BLaER1 treated with 17β-estradiol and CSF1 and Interleukin-3, amounts not matched to agents 10 nM and 100 nM (cell line): Measurements from ENCODE around the gene BNC2.
A peak's percentile ranks its signal among the peaks of the same experiment; 100 is the strongest.

ENCODE experiments used
- H3K27ac ChIP-seq, 11 experiments: shearing (Covaris generic); formaldehyde crosslinking; 2 replicates each; pipeline ENCODE4 v1.8.1; 2022
- H3K27me3 ChIP-seq, 11 experiments: shearing (Covaris generic); formaldehyde crosslinking; 2 replicates each; pipeline ENCODE4 v1.8.1; 2022
- H3K36me3 ChIP-seq, 11 experiments: shearing (Covaris generic); formaldehyde crosslinking; 2 replicates each; pipeline ENCODE4 v1.8.1; 2022
- H3K4me1 ChIP-seq, 10 experiments: shearing (Covaris generic); formaldehyde crosslinking; 2 replicates each; pipeline ENCODE4 v1.8.1; 2022
- H3K4me2 ChIP-seq, 11 experiments: shearing (Covaris generic); formaldehyde crosslinking; 2 replicates each; pipeline ENCODE4 v1.8.1; 2022
- H3K4me3 ChIP-seq, 10 experiments: shearing (Covaris generic); formaldehyde crosslinking; 2 replicates each; pipeline ENCODE4 v1.8.1; 2022
- H3K9ac ChIP-seq, 11 experiments: shearing (Covaris generic); formaldehyde crosslinking; 2 replicates each; pipeline ENCODE4 v1.8.1; 2022
- H3K9me3 ChIP-seq, 11 experiments: shearing (Covaris generic); formaldehyde crosslinking; replicated peaks in 1 of 11; 2 replicates each; pipeline ENCODE4 v1.8.1; 2022
- H4K20me1 ChIP-seq, 11 experiments: shearing (Covaris generic); formaldehyde crosslinking; 2 replicates each; pipeline ENCODE4 v1.8.1; 2022
- Cebpa-rat ChIP-seq, 11 experiments: shearing (Covaris generic); IDR thresholded peaks; 2 replicates each; pipeline ENCODE4 v1.8.1; 2022

Gene BNC2

GRCh38 chr9:16794103-16794502, 76.4 kb downstream of the BNC2 start:
- no peak for TF ChIP-seq Cebpa-rat (IDR thresholded peaks at IDR 0.05)
- Histone ChIP-seq H3K9me3 (peaks cover 0 to 6% (median 0%) of the 10 kb centered on the region in 11 experiments; a peak in 2 of 22 replicates), H3K4me1 (no peaks in the 10 kb centered on the region), H3K9ac (no peak overlapping the region), H3K27ac (no peak overlapping the region), H3K4me2 (no peak overlapping the region), H3K27me3 (no peaks in the 10 kb centered on the region), H4K20me1 (peaks cover 0 to 31% (median 0%) of the 10 kb centered on the region in 11 experiments; a peak in 1 of 22 replicates), H3K4me3 (no peak overlapping the region), H3K36me3 (no peaks in the 10 kb centered on the region)

- Histone ChIP-seq H3K4me3 (no peak overlapping the region), H3K4me2 (peak overlapping the region in 6 of 11 experiments; percentile 0 to 31 (median 11); a peak in 6 of 22 replicates), H3K27ac (no peak overlapping the region), H3K9me3 (peaks cover 0 to 10% (median 0%) of the 10 kb centered on the region in 11 experiments; a peak in 5 of 22 replicates), H3K4me1 (peaks cover 0 to 17% (median 12%) of the 10 kb centered on the region in 10 experiments; a peak in 13 of 20 replicates), H3K27me3 (no peaks in the 10 kb centered on the region), H4K20me1 (peaks cover 0 to 6% (median 0%) of the 10 kb centered on the region in 11 experiments; a peak in 4 of 22 replicates), H3K9ac (no peak overlapping the region), H3K36me3 (no peaks in the 10 kb centered on the region)
- TF ChIP-seq Cebpa-rat (IDR thresholded peaks at IDR 0.05) = no peak
Observed at GRCh38 chr9:16787724-16788123, 82.7 kb downstream of the BNC2 start.

DNA sequence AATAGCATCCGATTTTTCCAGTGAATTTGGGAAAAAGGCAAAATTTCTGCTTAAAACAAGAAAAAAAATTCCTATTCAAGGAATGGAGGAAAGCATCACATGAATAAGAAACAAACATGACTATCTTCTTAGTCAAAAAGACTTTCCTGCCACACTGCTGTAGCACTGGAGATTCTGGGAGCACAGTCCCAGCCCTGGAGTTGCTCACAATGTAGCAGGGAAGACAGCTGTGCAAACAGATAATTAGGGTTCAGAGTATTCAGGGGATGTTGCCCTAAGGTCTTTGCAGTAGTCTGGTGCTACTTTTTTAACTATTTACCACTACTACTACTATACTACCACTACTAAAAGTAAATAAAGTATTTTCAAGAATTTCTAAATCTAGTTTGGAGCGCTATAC, 86.5 kb downstream of the BNC2 start:
- Histone ChIP-seq H3K9ac (no peak overlapping the region), H3K4me3 (no peak overlapping the region), H4K20me1 (peaks cover 0 to 6% (median 0%) of the 10 kb centered on the region in 11 experiments; a peak in 4 of 22 replicates), H3K27ac (no peak overlapping the region), H3K4me2 (no peak overlapping the region), H3K36me3 (no peaks in the 10 kb centered on the region), H3K9me3 (peaks cover 0 to 10% (median 3%) of the 10 kb centered on the region in 11 experiments; a peak in 5 of 22 replicates), H3K27me3 (no peaks in the 10 kb centered on the region), H3K4me1 (peaks cover 0 to 22% (median 13%) of the 10 kb centered on the region in 10 experiments; a peak in 14 of 20 replicates)
- TF ChIP-seq Cebpa-rat (IDR thresholded peaks at IDR 0.05) = no peak

GRCh38 chr9:16782490-16782889, 88.0 kb downstream of the BNC2 start:
- Histone ChIP-seq H3K4me1 (peaks cover 0 to 17% (median 9%) of the 10 kb centered on the region in 10 experiments; a peak in 11 of 20 replicates), H3K27ac (no peak overlapping the region), H3K9me3 (0 out of 22 replicates have a peak, but pooled peaks cover 0 to 3% (median 0%) of the 10 kb centered on the region in 11 experiments), H3K27me3 (no peaks in the 10 kb centered on the region), H4K20me1 (peaks cover 0 to 6% (median 0%) of the 10 kb centered on the region in 11 experiments; a peak in 3 of 22 replicates), H3K4me2 (peak overlapping the region in 1 of 11 experiments; percentile 27; a peak in 2 of 22 replicates), H3K4me3 (no peak overlapping the region), H3K36me3 (no peaks in the 10 kb centered on the region), H3K9ac (no peak overlapping the region)
- no peak for TF ChIP-seq Cebpa-rat (IDR thresholded peaks at IDR 0.05)

GRCh38 chr9:16775330-16775729, 95.1 kb downstream of the BNC2 start:
- TF ChIP-seq Cebpa-rat (IDR thresholded peaks at IDR 0.05) = no peak
- Histone ChIP-seq H3K9ac (no peak overlapping the region), H3K9me3 (no peaks in the 10 kb centered on the region), H3K4me3 (no peak overlapping the region), H3K4me1 (no peaks in the 10 kb centered on the region), H3K4me2 (no peak overlapping the region), H3K36me3 (no peaks in the 10 kb centered on the region), H4K20me1 (peaks cover 0 to 6% (median 0%) of the 10 kb centered on the region in 11 experiments; a peak in 1 of 22 replicates), H3K27me3 (no peaks in the 10 kb centered on the region), H3K27ac (no peak overlapping the region)

GRCh38 chr9:16773617-16774016, 96.9 kb downstream of the BNC2 start:
- Histone ChIP-seq H3K36me3 (no peaks in the 10 kb centered on the region), H3K4me1 (no peaks in the 10 kb centered on the region), H3K27ac (no peak overlapping the region), H3K4me2 (no peak overlapping the region), H3K9ac (no peak overlapping the region), H3K27me3 (no peaks in the 10 kb centered on the region), H3K4me3 (no peak overlapping the region), H3K9me3 (no peaks in the 10 kb centered on the region), H4K20me1 (peaks cover 0 to 13% (median 0%) of the 10 kb centered on the region in 11 experiments; a peak in 1 of 22 replicates)
- no peak for TF ChIP-seq Cebpa-rat (IDR thresholded peaks at IDR 0.05)

GRCh38 chr9:16773116-16773515, 97.4 kb downstream of the BNC2 start:
- Histone ChIP-seq H3K4me2 (no peak overlapping the region), H3K4me1 (no peaks in the 10 kb centered on the region), H3K27ac (no peak overlapping the region), H3K27me3 (no peaks in the 10 kb centered on the region), H3K9me3 (no peaks in the 10 kb centered on the region), H3K36me3 (no peaks in the 10 kb centered on the region), H4K20me1 (peaks cover 0 to 13% (median 0%) of the 10 kb centered on the region in 11 experiments; a peak in 1 of 22 replicates), H3K9ac (no peak overlapping the region), H3K4me3 (no peak overlapping the region)
- TF ChIP-seq Cebpa-rat (IDR thresholded peaks at IDR 0.05) = no peak

- H3K27me3 ChIP-seq = no peaks in the 10 kb centered on the region
- no peaks in the 10 kb centered on the region for H3K9me3 ChIP-seq
- no peak overlapping the region for H3K27ac ChIP-seq
- H3K4me1 ChIP-seq = no peaks in the 10 kb centered on the region
- no peak overlapping the region for H3K9ac ChIP-seq
- H3K4me3 ChIP-seq = no peak overlapping the region
- no peaks in the 10 kb centered on the region for H3K36me3 ChIP-seq
- TF ChIP-seq Cebpa-rat (IDR thresholded peaks at IDR 0.05) = no peak
- H3K4me2 ChIP-seq = no peak overlapping the region
- H4K20me1 ChIP-seq = peaks cover 0 to 13% (median 0%) of the 10 kb centered on the region in 11 experiments; a peak in 1 of 22 replicates
Observed at GRCh38 chr9:16771356-16771755, 99.1 kb downstream of the BNC2 start.

- no peak overlapping the region for H3K4me2 ChIP-seq
- H3K4me1 ChIP-seq = no peaks in the 10 kb centered on the region
- H3K9ac ChIP-seq = no peak overlapping the region
- H3K4me3 ChIP-seq = no peak overlapping the region
- TF ChIP-seq Cebpa-rat (IDR thresholded peaks at IDR 0.05) = no peak
- H3K9me3 ChIP-seq = no peaks in the 10 kb centered on the region
- H3K36me3 ChIP-seq = no peaks in the 10 kb centered on the region
- H4K20me1 ChIP-seq = peaks cover 0 to 18% (median 0%) of the 10 kb centered on the region in 11 experiments; a peak in 1 of 22 replicates
- H3K27ac ChIP-seq = no peak overlapping the region
- H3K27me3 ChIP-seq = no peaks in the 10 kb centered on the region
Observed at GRCh38 chr9:16769291-16769690, 101.2 kb downstream of the BNC2 start.

- H3K27me3 ChIP-seq = no peaks in the 10 kb centered on the region
- no peak overlapping the region for H3K9ac ChIP-seq
- H3K27ac ChIP-seq = no peak overlapping the region
- H4K20me1 ChIP-seq = peaks cover 0 to 18% (median 0%) of the 10 kb centered on the region in 11 experiments; a peak in 1 of 22 replicates
- no peak for TF ChIP-seq Cebpa-rat (IDR thresholded peaks at IDR 0.05)
- no peak overlapping the region for H3K4me2 ChIP-seq
- no peaks in the 10 kb centered on the region for H3K36me3 ChIP-seq
- no peaks in the 10 kb centered on the region for H3K4me1 ChIP-seq
- H3K9me3 ChIP-seq = no peaks in the 10 kb centered on the region
- no peak overlapping the region for H3K4me3 ChIP-seq
Observed at GRCh38 chr9:16768816-16769215, 101.7 kb downstream of the BNC2 start.
